Testis (tissue), 2 donors: ENCODE data around the gene PDE4B.

Source experiments
- CTCF ChIP-seq, 3 experiments: fragments of 450-650 bp in 2 of 3; fragments of 200-600 bp in 1 of 3; sonication (generic) in 1 of 3; IDR thresholded peaks; one replicate each; pipeline ENCODE4 v1.5.1; 2016 to 2019; ENCODE audit warnings: antibody characterized with exemption in 3 of 3, mild to moderate bottlenecking in 2 of 3, moderate library complexity in 1 of 3
- POLR2A ChIP-seq: fragments of 450-650 bp; IDR thresholded peaks from one replicate; pipeline ENCODE4 v1.6.1; 2017; ENCODE audit warnings: antibody characterized with exemption, mild to moderate bottlenecking, moderate library complexity

GRCh38 chr1:66367369-66367768 lies 574.7 kb downstream of the PDE4B start:
- TF ChIP-seq CTCF (IDR thresholded peaks at IDR 0.05) (no peak), POLR2A (no peak)
